ENCODE data around the gene G3BP2.
A peak's percentile ranks its signal among the peaks of the same experiment; 100 is the strongest.
"Not testable (repeated sequence)": the region's sequence is repeated elsewhere in the genome, so short reads cannot be mapped to it uniquely, and the experiment has no call there.

G3BP2 gene

GRCh38 chr4:75673027-75673958 lies at the start of gene G3BP2:
Gene G3BP2, minus strand, starts transcription at chr4:75673411. Its CDS starts 11,386 bp downstream, at chr4:75662025.
- DNase-seq (ENCODE audit: low spot score) = peak; percentile 97

DNA sequence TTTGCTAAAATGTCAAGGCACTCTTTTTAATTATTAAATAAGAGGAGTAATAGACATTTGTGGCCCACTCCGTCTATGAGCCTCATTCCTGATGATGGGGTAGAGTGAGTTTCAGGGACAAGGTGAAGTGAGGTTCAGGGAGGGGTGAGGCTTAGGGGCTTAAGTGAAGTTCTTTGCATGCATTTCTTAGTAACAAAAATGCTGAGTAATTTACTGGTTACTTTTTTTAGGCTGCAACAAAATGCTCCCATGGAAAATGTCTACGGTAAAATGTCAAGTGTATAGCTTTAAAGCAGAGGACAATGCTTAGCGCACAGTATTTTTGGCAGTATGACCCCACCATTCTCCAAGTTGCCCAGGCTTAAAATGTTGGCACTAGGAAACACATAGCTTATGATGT lies 49.2 kb upstream of the G3BP2 start:
- DNase-seq (ENCODE audit: low spot score) = no peak

DNA sequence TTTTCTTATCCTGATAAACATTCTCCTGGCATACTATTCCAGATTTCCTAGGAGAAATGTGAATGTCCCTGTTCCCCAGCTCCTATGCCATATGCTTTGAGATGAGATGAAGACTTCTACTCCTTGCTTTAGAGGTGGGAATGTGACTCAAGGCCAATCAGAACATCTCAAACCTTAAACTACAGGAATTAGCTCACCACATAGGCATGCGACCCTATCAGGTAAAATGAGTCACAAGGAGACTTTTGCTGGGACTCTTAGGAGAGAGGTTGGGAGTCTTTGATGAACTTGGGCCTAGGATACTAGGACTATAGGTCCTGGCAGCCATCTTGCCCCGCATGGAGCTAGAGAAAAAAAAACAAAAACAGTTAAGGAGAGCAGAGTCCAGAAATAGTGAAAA lies 45.3 kb upstream of the G3BP2 start:
- DNase-seq (ENCODE audit: low spot score) = no peak

DNA sequence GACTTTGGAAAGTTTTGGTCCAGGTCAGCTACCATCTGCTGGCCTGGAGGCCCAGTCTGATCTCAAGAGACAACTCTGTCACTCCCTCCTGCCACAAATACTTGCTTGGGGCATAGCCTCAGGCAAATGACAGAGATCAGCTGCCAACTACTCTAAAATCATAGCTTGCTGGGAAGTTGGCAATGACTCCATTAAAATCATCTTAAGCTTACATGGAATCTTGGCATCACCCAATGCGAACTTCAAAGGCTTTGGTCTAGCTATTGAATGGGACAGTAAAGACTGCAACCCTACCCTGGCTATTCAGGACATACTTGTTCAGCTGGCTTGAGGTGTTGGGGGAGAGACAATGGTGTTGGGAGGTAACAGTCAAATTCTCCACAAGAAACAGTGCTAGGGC lies 44.2 kb upstream of the G3BP2 start:
- DNase-seq (ENCODE audit: low spot score) = no peak

DNA sequence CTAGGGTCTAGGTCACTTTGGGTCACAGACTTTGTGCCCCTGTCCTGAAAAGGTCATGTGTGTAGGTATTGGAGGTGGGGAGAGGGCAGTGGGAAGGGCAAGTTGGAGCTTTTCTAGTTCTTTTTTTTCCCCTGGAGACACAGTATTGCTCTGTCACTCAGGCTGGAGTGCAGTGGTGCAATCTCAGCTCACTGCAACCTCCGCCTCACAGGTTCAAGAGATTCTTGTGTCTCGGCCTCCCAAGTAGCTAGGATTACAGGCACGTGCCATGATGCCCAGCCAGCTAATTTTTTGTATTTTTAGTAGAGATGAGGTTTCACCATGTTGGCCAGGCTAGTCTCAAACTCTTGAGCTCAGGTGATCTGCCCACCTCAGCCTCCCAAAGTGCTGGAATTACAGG lies 42.8 kb upstream of the G3BP2 start:
- DNase-seq (ENCODE audit: low spot score) = not testable (repeated sequence)

GRCh38 chr4:75715105-75715799 lies 42.0 kb upstream of the G3BP2 start:
- no peak for DNase-seq (ENCODE audit: low spot score)

GRCh38 chr4:75714704-75715103 lies 41.5 kb upstream of the G3BP2 start:
- no peak for DNase-seq (ENCODE audit: low spot score)

- DNase-seq (ENCODE audit: low spot score) = no peak
Observed at GRCh38 chr4:75714011-75714410, 40.8 kb upstream of the G3BP2 start.

- DNase-seq (ENCODE audit: low spot score) = no peak
Observed at GRCh38 chr4:75710246-75710645, 37.0 kb upstream of the G3BP2 start.

GRCh38 chr4:75708218-75708691 lies 35.0 kb upstream of the G3BP2 start:
- no peak for DNase-seq (ENCODE audit: low spot score)

GRCh38 chr4:75705198-75705977 lies 32.2 kb upstream of the G3BP2 start:
- DNase-seq (ENCODE audit: low spot score) = no peak

DNA sequence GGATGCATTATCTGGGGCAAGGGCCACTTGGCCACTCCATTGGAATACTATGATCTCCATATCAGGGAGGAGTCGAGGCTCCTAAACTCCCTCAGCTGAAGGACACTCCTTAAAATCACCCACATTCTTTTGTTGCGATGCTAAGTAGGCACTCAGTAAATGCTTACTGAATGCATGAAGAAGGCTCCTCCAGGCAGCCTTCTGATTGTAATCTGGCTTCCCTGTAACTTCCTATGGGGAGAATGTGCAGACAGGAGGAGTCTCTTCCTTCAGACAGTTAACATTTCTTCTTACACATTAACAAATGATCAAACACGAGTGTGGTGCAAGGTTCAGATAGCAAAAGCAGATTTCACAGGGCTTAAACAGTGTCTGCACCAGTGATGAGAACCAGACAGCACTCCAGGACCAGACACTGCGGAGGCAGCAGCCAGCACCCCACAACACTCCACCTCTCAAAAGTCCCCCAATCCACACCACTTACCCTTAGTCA lies 29.8 kb upstream of the G3BP2 start:
- DNase-seq (ENCODE audit: low spot score) = no peak

DNA sequence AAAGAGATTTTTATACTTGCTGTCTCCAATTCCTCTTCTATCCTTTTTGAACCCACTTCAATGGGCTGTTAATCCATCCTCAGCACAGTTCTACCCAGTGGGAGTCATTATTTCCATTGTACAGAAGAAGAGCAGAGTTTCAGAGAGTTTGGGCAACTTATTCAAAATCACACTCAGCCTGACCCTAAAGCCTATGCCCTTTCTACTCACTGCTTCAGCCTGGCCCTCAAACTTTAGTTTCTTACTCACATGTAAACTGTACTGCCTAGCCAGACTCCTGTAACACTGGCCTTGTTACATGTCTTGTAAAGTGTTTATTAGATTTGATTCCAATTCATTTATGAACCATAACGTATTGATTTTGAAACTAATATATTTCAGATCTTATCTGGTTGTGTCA lies 26.1 kb upstream of the G3BP2 start:
- no peak for DNase-seq (ENCODE audit: low spot score)

DNA sequence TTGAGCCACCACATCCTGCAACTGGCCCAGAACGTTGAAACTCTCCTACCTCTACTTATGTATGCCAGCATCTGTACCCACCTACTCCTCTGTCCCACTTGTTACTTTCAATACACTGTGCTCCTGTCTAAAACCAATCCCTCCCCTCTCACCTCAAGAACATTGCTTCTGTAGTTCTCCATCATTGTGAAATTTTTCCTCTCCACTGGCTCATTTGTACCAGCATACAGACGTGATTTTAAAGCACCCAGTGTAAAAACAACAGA lies 25.7 kb upstream of the G3BP2 start:
- DNase-seq (ENCODE audit: low spot score) = no peak

GRCh38 chr4:75698162-75698962 lies 25.2 kb upstream of the G3BP2 start:
- DNase-seq (ENCODE audit: low spot score) = no peak

DNA sequence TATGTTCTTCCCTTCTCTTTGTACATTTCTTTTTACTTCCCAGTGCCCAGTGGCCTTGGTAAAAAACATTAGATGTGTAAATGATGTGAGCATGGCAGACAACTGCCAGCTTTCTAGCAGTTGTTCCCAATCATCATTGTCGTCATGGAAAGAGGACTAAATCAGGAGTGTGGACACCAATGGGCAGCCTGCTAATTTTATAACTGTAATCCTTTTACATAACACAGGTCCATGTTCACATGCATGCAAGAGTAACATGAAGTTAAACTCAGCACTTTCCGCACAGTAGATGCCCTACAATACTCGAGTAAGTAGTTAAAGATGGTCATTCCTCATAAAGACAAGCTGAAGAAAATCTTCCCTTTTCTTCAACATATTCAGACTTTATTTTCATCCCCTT lies 23.4 kb upstream of the G3BP2 start:
- no peak for DNase-seq (ENCODE audit: low spot score)

DNA sequence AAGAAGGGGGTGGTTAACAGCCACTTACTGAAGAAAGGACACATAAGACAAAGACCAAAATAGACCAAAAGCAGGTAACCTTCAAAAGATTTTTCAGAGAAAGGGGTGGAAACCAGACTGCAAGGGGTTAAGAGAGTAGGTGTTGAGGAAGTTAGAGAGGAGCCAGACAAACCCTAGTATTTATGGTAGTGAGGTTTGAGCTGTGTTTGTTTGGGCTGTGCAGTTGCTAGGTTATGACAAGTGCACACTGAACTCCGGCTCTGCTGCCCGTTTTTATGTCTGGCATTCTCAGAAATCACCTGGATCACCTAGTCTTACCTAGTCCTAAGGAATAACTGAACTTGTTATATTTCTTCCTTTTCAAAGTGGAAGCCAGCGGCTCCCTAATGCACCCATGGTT lies 22.9 kb upstream of the G3BP2 start:
- no peak for DNase-seq (ENCODE audit: low spot score)

- not testable (repeated sequence) for DNase-seq (ENCODE audit: low spot score)
Observed at GRCh38 chr4:75692066-75692465, 18.9 kb upstream of the G3BP2 start.

DNA sequence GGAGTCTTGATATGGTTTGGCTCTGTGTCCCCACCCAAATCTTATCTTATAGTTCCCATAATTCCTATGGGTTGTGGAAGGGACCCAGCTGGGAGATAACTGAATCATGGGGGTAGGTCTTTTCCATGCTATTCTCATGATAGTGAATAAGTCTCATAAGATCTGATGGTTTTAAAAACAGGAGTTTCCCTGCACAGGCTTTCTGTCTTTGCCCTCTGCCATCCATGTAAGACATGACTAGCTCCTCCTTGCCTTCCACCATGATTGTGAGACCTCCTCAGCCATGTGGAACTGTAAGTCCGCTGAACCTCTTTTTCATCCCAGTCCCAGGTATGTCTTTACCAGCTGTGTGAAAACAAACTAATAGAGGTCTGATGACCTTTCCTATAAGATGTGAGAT lies 13.9 kb upstream of the G3BP2 start:
- DNase-seq (ENCODE audit: low spot score) = not testable (repeated sequence)

DNA sequence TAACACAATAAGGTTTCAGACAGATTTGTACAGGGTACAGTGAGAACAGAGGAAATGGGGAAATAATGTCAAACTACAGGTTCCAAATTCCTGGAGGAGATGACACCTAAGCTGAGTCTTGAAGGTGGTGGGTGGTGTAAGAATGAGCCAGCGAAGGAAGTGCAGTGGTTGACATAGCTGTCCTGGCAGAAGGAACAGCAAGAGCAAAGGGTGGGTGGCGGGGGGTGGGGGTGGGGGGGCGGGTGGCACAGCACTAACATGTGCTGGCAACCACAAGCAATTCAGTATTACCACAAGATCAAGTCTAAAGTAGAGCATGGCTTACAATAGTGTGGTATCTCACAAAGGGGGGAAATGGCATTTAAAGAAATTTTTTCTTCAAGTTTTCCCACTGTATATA lies 13.1 kb upstream of the G3BP2 start:
- no peak for DNase-seq (ENCODE audit: low spot score)

DNA sequence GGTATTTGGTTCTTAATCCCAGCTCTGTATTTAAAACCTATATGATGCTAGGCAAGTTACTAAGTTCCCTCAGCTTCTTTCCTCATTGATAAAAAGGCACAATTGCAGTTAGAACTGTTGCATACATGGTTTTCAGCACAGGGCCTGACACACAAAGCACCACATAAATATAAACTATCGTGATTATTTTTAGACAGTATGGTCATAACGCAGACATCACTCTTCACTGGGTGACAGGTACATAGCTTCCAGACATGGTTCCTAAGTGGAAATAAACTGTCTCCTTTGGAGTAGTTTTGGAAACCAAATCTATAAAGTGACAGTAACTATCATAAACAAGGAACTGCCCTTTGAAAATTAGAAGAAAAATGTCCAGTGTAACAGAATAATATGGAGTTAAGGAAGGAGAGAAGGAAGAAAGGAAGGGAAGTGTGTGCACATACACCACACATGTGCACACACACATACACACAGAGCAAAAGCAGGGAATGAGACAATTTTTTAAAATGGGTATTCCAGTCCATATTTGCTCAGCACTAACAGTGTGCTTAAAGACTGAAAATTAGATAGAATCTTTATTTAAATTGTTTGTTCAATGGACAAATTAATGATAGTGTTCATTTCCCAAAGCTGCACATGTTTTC lies 12.5 kb upstream of the G3BP2 start:
- no peak for DNase-seq (ENCODE audit: low spot score)
